Measurements from ENCODE around the gene TYW1.
"Not testable (repeated sequence)": the region's sequence is repeated elsewhere in the genome, so short reads cannot be mapped to it uniquely, and the experiment has no call there.

Gene TYW1

GRCh38 chr7:67251986-67252558 lies 255.4 kb downstream of the TYW1 start:
- DNase-seq (ENCODE audit: low read depth), result no peak

- not testable (repeated sequence) for DNase-seq (ENCODE audit: low read depth)
These were observed 258.4 kb downstream of the TYW1 start for GRCh38 chr7:67255076-67255475.

GRCh38 chr7:67257779-67258178 lies 261.1 kb downstream of the TYW1 start:
- DNase-seq (ENCODE audit: low read depth), result not testable (repeated sequence)

- DNase-seq (ENCODE audit: low read depth), result not testable (repeated sequence)
These were observed 262.7 kb downstream of the TYW1 start for GRCh38 chr7:67259363-67259762.

GRCh38 chr7:67260166-67260586 lies 263.5 kb downstream of the TYW1 start:
- not testable (repeated sequence) for DNase-seq (ENCODE audit: low read depth)

GRCh38 chr7:67264000-67264399 lies 267.4 kb downstream of the TYW1 start:
- DNase-seq (ENCODE audit: low read depth), result not testable (repeated sequence)

- not testable (repeated sequence) for DNase-seq (ENCODE audit: low read depth)
These were observed 269.4 kb downstream of the TYW1 start for GRCh38 chr7:67266070-67266469.

GRCh38 chr7:67267914-67268313 lies 271.3 kb downstream of the TYW1 start:
- DNase-seq (ENCODE audit: low read depth), result no peak

GRCh38 chr7:67269916-67270315 lies 273.3 kb downstream of the TYW1 start:
- DNase-seq (ENCODE audit: low read depth), result not testable (repeated sequence)

All from HS-27A (cell line).